DND-41 (cell line): ENCODE results near the gene SPEM1.

ENCODE experiments used
- CTCF ChIP-seq: IDR thresholded peaks from 2 replicates; pipeline ENCODE4 v1.5.1; 2012; ENCODE audit warnings: borderline replicate concordance, low read length, moderate library complexity, mild to moderate bottlenecking; ENCODE audit not compliant: poor library complexity, severe bottlenecking; ENCODE audit errors: extremely low read depth
- EZH2 ChIP-seq: IDR thresholded peaks from 3 replicates; pipeline ENCODE4 v1.6.1; 2012; ENCODE audit warnings: borderline replicate concordance, low read depth, mild to moderate bottlenecking, moderate library complexity, low read length, inconsistent platforms; ENCODE audit not compliant: severe bottlenecking

- TF ChIP-seq CTCF (no peak), EZH2 (no peak)
Measured at GRCh38 chr17:7462474-7463371, 42.6 kb downstream of the SPEM1 start.
